Astrocyte (in vitro differentiated cells and primary cell): ENCODE measurements around the gene BCS1L.

Source experiments
- CTCF ChIP-seq: IDR thresholded peaks from 2 replicates; pipeline ENCODE4 v1.5.1; 2011; ENCODE audit warnings: low read depth, mild to moderate bottlenecking, inconsistent platforms, low read length, moderate library complexity; ENCODE audit not compliant: insufficient read depth
- EZH2 ChIP-seq: IDR thresholded peaks from 2 replicates; pipeline ENCODE4 v1.6.1; 2012; ENCODE audit warnings: mild to moderate bottlenecking, low read length, inconsistent platforms; ENCODE audit not compliant: insufficient read depth

GRCh38 chr2:218663901-218664300 lies 4.4 kb downstream of the BCS1L start:
- TF ChIP-seq CTCF (no peak), EZH2 (no peak)
